Measurements from ENCODE around the gene BCL2L2. TPM values are rescaled to one million over a fixed set of nuclear protein-coding genes. Genes with fewer than 3 reads are reported as not detected.

The BCL2L2 gene
- total and polyA plus RNA-seq, 10 of the 15 experiments (the other 5 are each of a cell fraction or from before 2014, with no cell fraction given): 1.4 to 14.7 (median 7.1) TPM

DNA sequence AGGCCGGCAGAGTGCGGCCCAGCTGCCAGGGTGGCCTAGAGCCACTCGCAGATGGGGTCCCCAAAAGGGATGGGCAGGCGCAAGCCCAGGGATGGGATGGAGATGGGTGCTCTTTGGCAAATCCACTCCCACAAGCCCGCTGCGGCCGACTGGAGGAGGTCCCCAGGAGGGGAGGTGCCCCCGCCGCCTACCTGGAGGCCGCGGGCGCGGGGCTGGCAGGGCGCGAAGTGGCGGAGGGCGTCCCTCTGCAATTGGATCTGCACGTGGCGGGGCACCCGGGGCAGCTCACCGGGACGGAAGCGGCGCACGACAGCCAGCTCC is 4.7 kb upstream of the BCL2L2 start (continued):
- TF ChIP-seq SMARCA5 (IDR thresholded peaks at IDR 0.05) (no peak), PAX5 (IDR thresholded peaks at IDR 0.05; ENCODE audit: borderline replicate concordance, low read depth, low read length) (no peak), FOS (IDR thresholded peaks at IDR 0.05; ENCODE audit: borderline replicate concordance, extremely low read depth, insufficient read length) (no peak), STAT3 (IDR thresholded peaks at IDR 0.05; ENCODE audit: low read depth, low read length) (no peak)
- TF ChIP-seq, protein P1, sequence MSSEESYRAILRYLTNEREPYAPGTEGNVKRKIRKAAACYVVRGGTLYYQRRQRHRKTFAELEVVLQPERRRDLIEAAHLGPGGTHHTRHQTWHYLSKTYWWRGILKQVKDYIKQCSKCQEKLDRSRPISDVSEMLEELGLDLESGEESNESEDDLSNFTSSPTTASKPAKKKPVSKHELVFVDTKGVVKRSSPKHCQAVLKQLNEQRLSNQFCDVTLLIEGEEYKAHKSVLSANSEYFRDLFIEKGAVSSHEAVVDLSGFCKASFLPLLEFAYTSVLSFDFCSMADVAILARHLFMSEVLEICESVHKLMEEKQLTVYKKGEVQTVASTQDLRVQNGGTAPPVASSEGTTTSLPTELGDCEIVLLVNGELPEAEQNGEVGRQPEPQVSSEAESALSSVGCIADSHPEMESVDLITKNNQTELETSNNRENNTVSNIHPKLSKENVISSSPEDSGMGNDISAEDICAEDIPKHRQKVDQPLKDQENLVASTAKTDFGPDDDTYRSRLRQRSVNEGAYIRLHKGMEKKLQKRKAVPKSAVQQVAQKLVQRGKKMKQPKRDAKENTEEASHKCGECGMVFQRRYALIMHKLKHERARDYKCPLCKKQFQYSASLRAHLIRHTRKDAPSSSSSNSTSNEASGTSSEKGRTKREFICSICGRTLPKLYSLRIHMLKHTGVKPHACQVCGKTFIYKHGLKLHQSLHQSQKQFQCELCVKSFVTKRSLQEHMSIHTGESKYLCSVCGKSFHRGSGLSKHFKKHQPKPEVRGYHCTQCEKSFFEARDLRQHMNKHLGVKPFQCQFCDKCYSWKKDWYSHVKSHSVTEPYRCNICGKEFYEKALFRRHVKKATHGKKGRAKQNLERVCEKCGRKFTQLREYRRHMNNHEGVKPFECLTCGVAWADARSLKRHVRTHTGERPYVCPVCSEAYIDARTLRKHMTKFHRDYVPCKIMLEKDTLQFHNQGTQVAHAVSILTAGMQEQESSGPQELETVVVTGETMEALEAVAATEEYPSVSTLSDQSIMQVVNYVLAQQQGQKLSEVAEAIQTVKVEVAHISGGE (CRISPR knock-in tag; IDR thresholded peaks at IDR 0.05): no peak
- TF ChIP-seq, protein P2, sequence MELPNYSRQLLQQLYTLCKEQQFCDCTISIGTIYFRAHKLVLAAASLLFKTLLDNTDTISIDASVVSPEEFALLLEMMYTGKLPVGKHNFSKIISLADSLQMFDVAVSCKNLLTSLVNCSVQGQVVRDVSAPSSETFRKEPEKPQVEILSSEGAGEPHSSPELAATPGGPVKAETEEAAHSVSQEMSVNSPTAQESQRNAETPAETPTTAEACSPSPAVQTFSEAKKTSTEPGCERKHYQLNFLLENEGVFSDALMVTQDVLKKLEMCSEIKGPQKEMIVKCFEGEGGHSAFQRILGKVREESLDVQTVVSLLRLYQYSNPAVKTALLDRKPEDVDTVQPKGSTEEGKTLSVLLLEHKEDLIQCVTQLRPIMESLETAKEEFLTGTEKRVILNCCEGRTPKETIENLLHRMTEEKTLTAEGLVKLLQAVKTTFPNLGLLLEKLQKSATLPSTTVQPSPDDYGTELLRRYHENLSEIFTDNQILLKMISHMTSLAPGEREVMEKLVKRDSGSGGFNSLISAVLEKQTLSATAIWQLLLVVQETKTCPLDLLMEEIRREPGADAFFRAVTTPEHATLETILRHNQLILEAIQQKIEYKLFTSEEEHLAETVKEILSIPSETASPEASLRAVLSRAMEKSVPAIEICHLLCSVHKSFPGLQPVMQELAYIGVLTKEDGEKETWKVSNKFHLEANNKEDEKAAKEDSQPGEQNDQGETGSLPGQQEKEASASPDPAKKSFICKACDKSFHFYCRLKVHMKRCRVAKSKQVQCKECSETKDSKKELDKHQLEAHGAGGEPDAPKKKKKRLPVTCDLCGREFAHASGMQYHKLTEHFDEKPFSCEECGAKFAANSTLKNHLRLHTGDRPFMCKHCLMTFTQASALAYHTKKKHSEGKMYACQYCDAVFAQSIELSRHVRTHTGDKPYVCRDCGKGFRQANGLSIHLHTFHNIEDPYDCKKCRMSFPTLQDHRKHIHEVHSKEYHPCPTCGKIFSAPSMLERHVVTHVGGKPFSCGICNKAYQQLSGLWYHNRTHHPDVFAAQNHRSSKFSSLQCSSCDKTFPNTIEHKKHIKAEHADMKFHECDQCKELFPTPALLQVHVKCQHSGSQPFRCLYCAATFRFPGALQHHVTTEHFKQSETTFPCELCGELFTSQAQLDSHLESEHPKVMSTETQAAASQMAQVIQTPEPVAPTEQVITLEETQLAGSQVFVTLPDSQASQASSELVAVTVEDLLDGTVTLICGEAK (IDR thresholded peaks at IDR 0.05; ENCODE audit: borderline replicate concordance): no peak
- TF ChIP-seq, protein P3, sequence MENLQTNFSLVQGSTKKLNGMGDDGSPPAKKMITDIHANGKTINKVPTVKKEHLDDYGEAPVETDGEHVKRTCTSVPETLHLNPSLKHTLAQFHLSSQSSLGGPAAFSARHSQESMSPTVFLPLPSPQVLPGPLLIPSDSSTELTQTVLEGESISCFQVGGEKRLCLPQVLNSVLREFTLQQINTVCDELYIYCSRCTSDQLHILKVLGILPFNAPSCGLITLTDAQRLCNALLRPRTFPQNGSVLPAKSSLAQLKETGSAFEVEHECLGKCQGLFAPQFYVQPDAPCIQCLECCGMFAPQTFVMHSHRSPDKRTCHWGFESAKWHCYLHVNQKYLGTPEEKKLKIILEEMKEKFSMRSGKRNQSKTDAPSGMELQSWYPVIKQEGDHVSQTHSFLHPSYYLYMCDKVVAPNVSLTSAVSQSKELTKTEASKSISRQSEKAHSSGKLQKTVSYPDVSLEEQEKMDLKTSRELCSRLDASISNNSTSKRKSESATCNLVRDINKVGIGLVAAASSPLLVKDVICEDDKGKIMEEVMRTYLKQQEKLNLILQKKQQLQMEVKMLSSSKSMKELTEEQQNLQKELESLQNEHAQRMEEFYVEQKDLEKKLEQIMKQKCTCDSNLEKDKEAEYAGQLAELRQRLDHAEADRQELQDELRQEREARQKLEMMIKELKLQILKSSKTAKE (IDR thresholded peaks at IDR 0.05; ENCODE audit: low read depth, poor library complexity, severe bottlenecking): no peak

Data from GM12878 (cell line).